BLaER1 (cell line): ENCODE results near the gene KCNN3.

Experiments
- H3K27ac ChIP-seq: shearing (Covaris generic); formaldehyde crosslinking; 2 replicates; pipeline ENCODE4 v1.8.1; 2022
- H3K27me3 ChIP-seq: shearing (Covaris generic); formaldehyde crosslinking; 2 replicates; pipeline ENCODE4 v1.8.1; 2022
- H3K36me3 ChIP-seq: shearing (Covaris generic); formaldehyde crosslinking; 2 replicates; pipeline ENCODE4 v1.8.1; 2022
- H3K4me1 ChIP-seq: shearing (Covaris generic); formaldehyde crosslinking; 2 replicates; pipeline ENCODE4 v1.8.1; 2022
- H3K4me2 ChIP-seq: shearing (Covaris generic); formaldehyde crosslinking; 2 replicates; pipeline ENCODE4 v1.8.1; 2022
- H3K4me3 ChIP-seq: shearing (Covaris generic); formaldehyde crosslinking; 2 replicates; pipeline ENCODE4 v1.8.1; 2022
- H3K9ac ChIP-seq: shearing (Covaris generic); formaldehyde crosslinking; 2 replicates; pipeline ENCODE4 v1.8.1; 2022
- H3K9me3 ChIP-seq: shearing (Covaris generic); formaldehyde crosslinking; 2 replicates; pipeline ENCODE4 v1.8.1; 2022
- H4K20me1 ChIP-seq: shearing (Covaris generic); formaldehyde crosslinking; 2 replicates; pipeline ENCODE4 v1.8.1; 2022
- Cebpa-rat ChIP-seq: shearing (Covaris generic); IDR thresholded peaks from 2 replicates; pipeline ENCODE4 v1.8.1; 2022

Gene KCNN3

GRCh38 chr1:154862907-154863306 lies 7.2 kb downstream of the KCNN3 start:
- no peaks in the 10 kb centered on the region for H4K20me1 ChIP-seq
- H3K27ac ChIP-seq, result no peak overlapping the region; the same call in 1 of the 2 replicates
- H3K4me3 ChIP-seq, result no peak overlapping the region
- no peak overlapping the region for H3K9ac ChIP-seq
- H3K4me2 ChIP-seq, result peak overlapping the region; percentile 75
- H3K27me3 ChIP-seq, result peaks cover 24% of the 10 kb centered on the region
- no peaks in the 10 kb centered on the region for H3K9me3 ChIP-seq
- TF ChIP-seq Cebpa-rat, result no peak
- H3K4me1 ChIP-seq, result peaks cover 99% of the 10 kb centered on the region
- no peaks in the 10 kb centered on the region for H3K36me3 ChIP-seq

GRCh38 chr1:154861607-154862094 lies 8.4 kb downstream of the KCNN3 start:
- Histone ChIP-seq H3K4me2 (peak overlapping the region; percentile 75), H4K20me1 (no peaks in the 10 kb centered on the region), H3K27ac (peak overlapping the region; percentile 69), H3K4me3 (no peak overlapping the region), H3K27me3 (peaks cover 11% of the 10 kb centered on the region), H3K4me1 (peaks cover 98% of the 10 kb centered on the region), H3K9me3 (no peaks in the 10 kb centered on the region), H3K36me3 (no peaks in the 10 kb centered on the region), H3K9ac (no peak overlapping the region)
- TF ChIP-seq Cebpa-rat, result no peak

DNA sequence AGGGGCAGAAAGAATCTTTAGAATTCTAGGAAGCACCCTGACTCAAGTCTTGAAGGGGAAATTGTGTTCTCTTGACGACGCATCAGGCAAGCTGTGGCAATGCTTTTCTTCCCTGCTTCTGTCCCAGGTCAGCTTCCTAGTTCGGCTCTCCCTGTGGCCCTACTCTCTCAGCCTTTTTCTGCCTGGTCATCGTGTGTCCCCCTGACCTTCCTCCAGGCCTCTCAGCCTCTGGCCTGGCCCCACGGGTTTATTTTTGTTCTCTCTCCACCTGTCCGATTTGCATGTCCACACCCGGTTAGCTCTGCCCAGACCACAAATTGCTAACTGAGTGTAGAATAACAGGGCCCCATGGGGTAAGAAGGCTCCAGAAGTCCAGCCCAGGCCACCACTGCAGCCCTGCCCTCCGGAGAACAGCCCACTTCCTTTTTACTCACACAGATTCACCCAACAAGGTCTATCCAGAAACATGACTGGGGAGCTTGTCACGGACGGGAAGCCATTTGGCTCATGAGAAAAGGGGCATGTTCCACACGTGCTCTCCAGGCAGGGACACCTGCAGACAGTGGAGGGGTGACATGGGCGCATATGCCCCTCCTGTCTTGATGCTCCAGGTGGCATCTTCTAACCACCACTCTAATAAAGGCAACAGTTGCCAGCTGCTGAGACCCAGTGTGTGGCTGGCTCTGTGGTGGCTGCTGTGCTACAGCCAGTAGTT lies 9.8 kb downstream of the KCNN3 start:
- H3K9ac ChIP-seq, result peak overlapping the region; percentile 22; the same call in 1 of the 2 replicates
- H3K4me1 ChIP-seq, result peaks cover 87% of the 10 kb centered on the region
- peak overlapping the region; percentile 74 for H3K27ac ChIP-seq
- TF ChIP-seq Cebpa-rat, result no peak
- H3K27me3 ChIP-seq, result no peaks in the 10 kb centered on the region
- H3K4me2 ChIP-seq, result peak overlapping the region; percentile 75
- no peaks in the 10 kb centered on the region for H3K9me3 ChIP-seq
- no peaks in the 10 kb centered on the region for H3K36me3 ChIP-seq
- H4K20me1 ChIP-seq, result no peaks in the 10 kb centered on the region
- no peak overlapping the region for H3K4me3 ChIP-seq

DNA sequence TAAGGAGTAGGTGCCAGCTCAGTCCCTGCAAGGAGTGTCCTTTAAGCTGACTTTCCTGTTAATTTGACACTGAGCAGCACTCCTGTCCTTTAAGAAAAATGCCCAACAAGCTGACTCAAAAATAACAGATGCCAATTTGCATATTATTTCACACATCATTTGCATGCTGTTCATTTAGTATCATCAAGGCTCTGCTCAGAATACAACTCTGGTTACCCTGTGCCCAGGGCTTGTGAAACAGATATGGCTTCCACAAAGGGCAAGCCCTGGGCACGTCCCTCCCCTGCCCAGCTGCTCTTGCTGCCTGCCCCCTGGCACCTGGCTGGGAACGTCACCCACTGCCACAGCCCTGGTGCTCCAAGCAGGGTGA lies 10.3 kb downstream of the KCNN3 start:
- H3K4me3 ChIP-seq, result no peak overlapping the region
- no peaks in the 10 kb centered on the region for H3K9me3 ChIP-seq
- H3K27me3 ChIP-seq, result no peaks in the 10 kb centered on the region
- H3K9ac ChIP-seq, result peak overlapping the region; percentile 22; the same call in 1 of the 2 replicates
- peak overlapping the region; percentile 74 for H3K27ac ChIP-seq
- peaks cover 82% of the 10 kb centered on the region for H3K4me1 ChIP-seq
- H3K4me2 ChIP-seq, result peak overlapping the region; percentile 75
- no peaks in the 10 kb centered on the region for H3K36me3 ChIP-seq
- no peaks in the 10 kb centered on the region for H4K20me1 ChIP-seq
- TF ChIP-seq Cebpa-rat, result no peak

GRCh38 chr1:154859151-154859785 lies 10.8 kb downstream of the KCNN3 start:
- no peak for TF ChIP-seq Cebpa-rat
- Histone ChIP-seq H3K4me2 (peak overlapping the region; percentile 75), H3K9me3 (no peaks in the 10 kb centered on the region), H3K27ac (peak overlapping the region; percentile 74), H3K9ac (no peak overlapping the region), H3K4me3 (no peak overlapping the region), H3K36me3 (no peaks in the 10 kb centered on the region), H3K27me3 (no peaks in the 10 kb centered on the region), H3K4me1 (peaks cover 77% of the 10 kb centered on the region), H4K20me1 (no peaks in the 10 kb centered on the region)

GRCh38 chr1:154857441-154858215 lies 12.5 kb downstream of the KCNN3 start:
- peaks cover 60% of the 10 kb centered on the region for H3K4me1 ChIP-seq
- no peak overlapping the region for H3K9ac ChIP-seq
- H3K4me3 ChIP-seq, result no peak overlapping the region
- TF ChIP-seq Cebpa-rat, result no peak
- no peaks in the 10 kb centered on the region for H3K9me3 ChIP-seq
- H3K27ac ChIP-seq, result no peak overlapping the region
- H3K36me3 ChIP-seq, result no peaks in the 10 kb centered on the region
- peak overlapping the region; percentile 9; the same call in 1 of the 2 replicates for H3K4me2 ChIP-seq
- no peaks in the 10 kb centered on the region for H3K27me3 ChIP-seq
- no peaks in the 10 kb centered on the region for H4K20me1 ChIP-seq

- H3K27me3 ChIP-seq, result no peaks in the 10 kb centered on the region
- H3K9me3 ChIP-seq, result no peaks in the 10 kb centered on the region
- no peak overlapping the region for H3K9ac ChIP-seq
- no peak overlapping the region for H3K4me3 ChIP-seq
- no peaks in the 10 kb centered on the region for H3K36me3 ChIP-seq
- TF ChIP-seq Cebpa-rat, result no peak
- H3K27ac ChIP-seq, result no peak overlapping the region
- H3K4me1 ChIP-seq, result peaks cover 54% of the 10 kb centered on the region
- no peaks in the 10 kb centered on the region for H4K20me1 ChIP-seq
- H3K4me2 ChIP-seq, result peak overlapping the region; percentile 18; the same call in 1 of the 2 replicates
Observed at GRCh38 chr1:154857022-154857421, 13.1 kb downstream of the KCNN3 start.

DNA sequence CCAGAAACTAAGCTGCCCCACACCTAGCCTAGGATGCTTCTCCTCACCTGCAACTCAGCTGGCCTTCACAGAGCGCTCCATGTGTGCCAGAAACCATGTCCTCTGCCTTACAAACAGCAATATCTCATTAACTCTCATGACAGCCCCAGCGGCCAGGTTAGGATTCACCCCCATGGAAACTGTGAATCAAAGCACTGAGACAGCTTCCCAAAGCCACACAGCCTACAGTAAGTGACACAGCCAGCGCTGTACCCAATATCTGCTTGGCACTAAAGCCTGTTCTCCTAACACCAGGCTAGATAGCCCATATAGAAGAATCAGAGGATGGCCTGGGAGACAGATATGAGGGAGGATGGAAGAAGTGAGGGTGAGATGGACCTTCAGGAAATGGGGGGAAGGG lies 13.5 kb downstream of the KCNN3 start:
- no peak for TF ChIP-seq Cebpa-rat
- Histone ChIP-seq H3K27ac (no peak overlapping the region), H3K9ac (no peak overlapping the region), H3K4me2 (peak overlapping the region; percentile 18; the same call in 1 of the 2 replicates), H3K4me1 (peaks cover 50% of the 10 kb centered on the region), H3K4me3 (no peak overlapping the region), H3K27me3 (no peaks in the 10 kb centered on the region), H3K36me3 (no peaks in the 10 kb centered on the region), H3K9me3 (no peaks in the 10 kb centered on the region), H4K20me1 (no peaks in the 10 kb centered on the region)

DNA sequence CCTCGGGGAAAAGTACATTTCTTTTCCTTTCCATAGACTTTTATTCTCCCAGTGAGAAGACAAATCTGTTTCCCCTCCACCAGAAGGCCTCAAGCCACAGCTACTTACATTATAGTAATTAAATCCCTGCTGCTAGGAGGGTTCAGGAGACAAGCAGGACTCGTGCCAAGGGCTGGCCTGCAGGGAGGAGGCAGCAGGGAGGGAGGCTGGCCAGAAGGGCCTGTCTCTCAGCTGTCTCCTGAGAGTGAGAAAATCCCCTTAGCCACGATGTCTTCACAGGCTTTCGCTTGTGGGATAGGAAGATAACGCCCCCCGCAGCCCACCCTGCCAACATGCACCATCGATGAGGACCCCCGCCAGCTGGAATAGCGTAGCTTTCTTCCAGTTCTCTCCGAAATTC lies 14.0 kb downstream of the KCNN3 start:
- Histone ChIP-seq H3K4me2 (no peak overlapping the region), H3K4me1 (peaks cover 45% of the 10 kb centered on the region), H4K20me1 (no peaks in the 10 kb centered on the region), H3K9me3 (no peaks in the 10 kb centered on the region), H3K27ac (no peak overlapping the region), H3K9ac (no peak overlapping the region), H3K27me3 (no peaks in the 10 kb centered on the region), H3K36me3 (no peaks in the 10 kb centered on the region), H3K4me3 (no peak overlapping the region)
- TF ChIP-seq Cebpa-rat, result no peak
